Astrocyte of the cerebellum (primary cell): ENCODE data around the gene ALPI.

Experiments
- DNase-seq: peaks from one replicate; pipeline ENCODE4 v3.0.0-alpha.2; 2011; ENCODE audit warnings: low read depth
- H3K4me3 ChIP-seq: 2 replicates; pipeline ENCODE4 v1.5.1; 2011; ENCODE audit warnings: mild to moderate bottlenecking, low read depth, low read length, moderate library complexity
- CTCF ChIP-seq: IDR thresholded peaks from 2 replicates; pipeline ENCODE4 v1.5.1; 2012; ENCODE audit warnings: low read length, low read depth, moderate library complexity, mild to moderate bottlenecking; ENCODE audit errors: missing control alignments
- in situ Hi-C: cut with HindIII; loops from 2 replicates; pipeline ENCODE4 v1.10.0; 2017; ENCODE audit warnings: low sequenced_read_pairs

The ALPI gene

GRCh38 chr2:232434563-232435374 is 21.2 kb upstream of the ALPI start:
- in situ Hi-C loops = loop anchor here (10.0 kb wide), 1 partner anchor 520 kb away; no protein-coding TSS in a partner anchor

GRCh38 chr2:232435375-232435648 is 20.6 kb upstream of the ALPI start:
- H3K4me3 ChIP-seq = no peak overlapping the region
- in situ Hi-C loops = loop anchor here (10.0 kb wide), 1 partner anchor 521 kb away; no protein-coding TSS in a partner anchor
- no peak for TF ChIP-seq CTCF
- DNase-seq = no peak

More at GRCh38 chr2:232434563-232435374, 21.2 kb upstream of the ALPI start:
- no peak for TF ChIP-seq CTCF
- no peak for DNase-seq
- H3K4me3 ChIP-seq = no peak overlapping the region

GRCh38 chr2:232435805-232436204 is 20.1 kb upstream of the ALPI start:
- DNase-seq = no peak
- TF ChIP-seq CTCF = no peak
- in situ Hi-C loops = loop anchor here (10.0 kb wide), 1 partner anchor 521 kb away; no protein-coding TSS in a partner anchor
- H3K4me3 ChIP-seq = no peak overlapping the region

GRCh38 chr2:232436381-232437194 is 19.4 kb upstream of the ALPI start:
- in situ Hi-C loops = loop anchor here (10.0 kb wide), 1 partner anchor 522 kb away; no protein-coding TSS in a partner anchor
- no peak overlapping the region for H3K4me3 ChIP-seq
- DNase-seq = no peak
- TF ChIP-seq CTCF = no peak

GRCh38 chr2:232437195-232437571 is 18.8 kb upstream of the ALPI start:
- TF ChIP-seq CTCF = no peak
- no peak overlapping the region for H3K4me3 ChIP-seq
- DNase-seq = no peak
- in situ Hi-C loops = loop anchor here (10.0 kb wide), 1 partner anchor 522 kb away; no protein-coding TSS in a partner anchor

- DNase-seq = no peak
- TF ChIP-seq CTCF = no peak
- in situ Hi-C loops = loop anchor here (10.0 kb wide), 1 partner anchor 523 kb away; no protein-coding TSS in a partner anchor
Observed at GRCh38 chr2:232438091-232438490, 17.9 kb upstream of the ALPI start.

More at GRCh38 chr2:232438091-232438490, 17.9 kb upstream of the ALPI start:
- no peak overlapping the region for H3K4me3 ChIP-seq
